ENCODE data around the gene PIH1D1.

Gene PIH1D1

DNA sequence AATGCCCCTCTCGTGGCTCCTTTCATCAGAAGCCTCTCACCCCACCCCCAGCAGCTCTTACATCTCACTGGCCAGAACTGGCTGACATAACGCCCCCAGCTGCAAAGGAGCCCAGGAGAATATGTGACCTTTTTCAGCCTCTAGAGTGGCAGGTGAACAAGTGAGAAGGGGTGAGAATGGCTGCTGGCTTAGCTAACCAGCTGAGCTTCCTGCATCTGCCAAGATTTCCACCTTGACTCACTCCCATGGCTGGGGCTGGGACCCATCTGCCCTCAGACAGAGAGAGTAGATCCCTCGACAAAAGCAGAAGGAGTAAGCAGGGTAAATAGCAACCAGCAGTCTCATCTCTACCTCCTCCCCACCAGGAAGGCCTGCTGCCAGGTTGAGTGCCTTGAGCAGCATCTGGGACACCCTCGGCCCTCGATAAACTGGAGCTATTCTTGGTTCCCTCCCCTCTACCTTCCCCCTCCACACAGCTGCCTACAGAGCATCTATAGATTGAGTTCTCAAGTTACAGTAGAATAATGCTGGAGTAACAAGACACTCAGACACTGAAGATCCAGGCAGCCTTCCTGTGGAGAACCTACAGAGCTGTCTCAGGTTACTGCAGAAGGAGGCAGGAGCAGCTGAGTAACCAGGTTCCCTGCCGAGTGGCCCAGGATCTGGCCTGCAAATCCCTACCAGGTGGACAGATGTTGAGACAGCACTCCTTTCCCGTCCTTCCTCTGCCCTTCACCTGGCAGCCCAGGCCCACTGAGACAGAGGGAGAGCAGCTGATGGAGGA is 48.0 kb downstream of the PIH1D1 start:
- intact Hi-C loops (cut with DNase I), result no loop called here
- no peak for DNase-seq

DNA sequence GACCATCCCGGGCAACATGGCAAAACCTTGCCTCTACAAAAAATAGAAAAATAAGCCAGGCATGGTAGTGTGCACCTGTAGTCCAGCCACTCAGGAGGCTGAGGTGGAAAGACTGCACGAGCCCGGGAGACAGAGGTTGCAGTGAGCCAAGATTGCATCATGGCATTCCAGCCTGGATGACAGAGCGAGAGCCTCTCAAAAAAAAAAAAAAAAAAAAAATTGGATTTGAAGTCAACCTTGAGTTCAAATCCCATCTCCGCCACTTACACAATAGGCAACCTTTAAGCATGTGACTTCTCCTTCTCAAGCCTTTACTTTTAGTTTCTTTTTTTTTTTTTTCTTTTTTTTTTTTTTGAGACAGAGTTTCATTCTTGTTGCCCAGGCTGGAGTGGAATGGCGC is 51.6 kb downstream of the PIH1D1 start:
- DNase-seq, result peak in 1 of 10 donors; percentile 34
- intact Hi-C loops (cut with DNase I), result no loop called here

DNA sequence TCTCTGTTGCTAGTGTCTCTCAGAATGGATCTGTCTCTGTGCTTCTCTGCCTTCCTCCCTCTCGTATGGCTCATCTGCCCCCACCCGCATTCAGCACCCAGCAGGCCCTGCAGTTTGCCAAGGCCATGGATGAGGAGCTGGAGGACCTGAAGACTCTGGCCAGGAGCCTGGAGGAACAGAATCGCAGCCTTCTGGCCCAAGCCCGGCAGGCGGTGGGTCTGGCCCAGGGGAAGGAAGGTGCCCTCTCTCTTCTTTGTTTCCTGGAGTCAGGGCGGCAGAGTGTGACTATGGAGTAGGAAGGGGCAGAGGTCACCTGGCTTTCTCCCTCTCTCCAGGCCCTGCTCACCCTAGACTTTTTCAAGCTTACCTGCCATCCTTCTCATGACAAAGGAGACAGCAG is 52.7 kb downstream of the PIH1D1 start:
- peak in 1 of 10 donors; percentile 12 for DNase-seq

DNA sequence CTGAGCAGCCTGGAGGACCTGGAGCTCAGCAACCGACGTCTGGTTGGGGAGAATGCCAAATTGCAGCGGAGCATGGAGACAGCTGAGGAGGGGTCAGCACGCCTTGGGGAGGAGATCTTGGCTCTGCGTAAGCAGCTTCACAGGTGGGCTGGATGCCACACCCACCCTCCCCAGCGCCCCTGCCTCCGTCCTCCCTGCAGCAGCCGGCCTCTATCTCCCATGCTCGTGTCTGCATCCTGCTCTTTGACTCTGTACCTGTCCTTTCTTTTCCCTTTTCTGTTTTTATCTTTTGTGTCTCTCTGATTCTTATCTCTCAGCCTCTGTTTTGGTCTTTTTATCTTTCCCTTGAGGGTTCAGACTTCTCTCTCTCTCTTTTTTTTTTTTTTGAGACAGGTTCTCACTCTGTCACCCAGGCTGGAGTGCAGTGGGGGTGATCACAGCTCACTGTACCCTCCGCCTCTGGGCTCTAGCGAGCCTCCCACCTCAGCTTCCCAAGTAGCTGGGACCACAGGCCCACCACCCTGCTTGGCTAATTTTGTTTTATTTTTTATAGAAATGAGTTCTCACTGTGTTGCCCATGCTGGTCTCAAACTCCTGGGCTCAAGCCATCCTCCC is 53.5 kb downstream of the PIH1D1 start:
- peak in 1 of 10 donors; percentile 47 for DNase-seq
- intact Hi-C loops (cut with DNase I), result no loop called here

More for the DNA sequence above, 52.7 kb downstream of the PIH1D1 start:
- intact Hi-C loops (cut with DNase I), result no loop called here

DNA sequence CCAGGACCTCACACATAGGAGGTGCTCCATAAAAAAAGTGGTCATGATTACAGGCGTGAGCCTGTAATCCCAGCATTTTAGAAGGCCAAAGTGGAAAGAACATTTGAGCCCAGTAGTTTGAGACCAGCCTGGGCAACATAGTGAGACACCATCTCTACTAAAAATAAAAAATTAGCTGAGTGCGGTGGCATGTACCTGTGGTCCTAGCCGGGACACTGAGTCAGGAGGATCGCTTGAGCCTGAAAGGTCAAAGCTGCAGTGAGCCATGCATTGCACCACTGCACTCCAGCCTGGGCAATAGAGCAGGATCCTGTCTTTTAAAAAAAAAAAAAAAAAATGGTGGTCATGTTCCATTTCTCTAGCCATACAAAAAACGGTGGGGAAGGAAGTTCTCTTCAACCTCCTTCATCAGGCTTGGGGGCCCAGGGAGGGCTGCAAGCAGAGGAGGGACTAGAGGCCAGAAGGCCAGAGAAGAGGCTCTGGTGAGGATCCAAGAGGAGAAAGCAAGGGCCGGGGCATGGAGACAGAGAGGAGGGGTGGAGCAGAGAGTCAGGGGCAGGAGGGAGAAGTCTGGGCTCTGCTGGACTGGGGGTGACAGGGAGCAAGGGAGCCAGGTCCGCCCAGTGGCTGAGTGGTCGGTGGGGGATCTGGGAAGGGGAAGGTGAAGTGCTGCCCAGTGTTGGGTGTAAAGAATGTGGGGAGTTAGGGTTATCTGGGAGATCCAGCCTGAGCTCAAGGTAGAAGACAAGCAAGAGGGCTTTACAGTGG is 54.7 kb downstream of the PIH1D1 start:
- intact Hi-C loops (cut with DNase I), result no loop called here
- peak in 1 of 10 donors; percentile 57 for DNase-seq
